Peyer's patch (tissue), 4 donors: ENCODE data around the gene SEC11C.

Experiments used
- CTCF ChIP-seq, 6 experiments: fragments of 450-650 bp in 4 of 6; fragments of 200-600 bp in 2 of 6; sonication (generic) in 1 of 6; IDR thresholded peaks; one replicate each; pipeline ENCODE4 v1.5.1; 2017 to 2019; ENCODE audit warnings: antibody characterized with exemption in 6 of 6, mild to moderate bottlenecking in 3 of 6, moderate library complexity in 1 of 6
- POLR2A ChIP-seq, 2 donors: fragments of 450-650 bp; IDR thresholded peaks; one replicate each; pipeline ENCODE4 v1.5.1; 2017; ENCODE audit warnings: antibody characterized with exemption in 2 of 2, mild to moderate bottlenecking in 2 of 2, moderate library complexity in 2 of 2

GRCh38 chr18:59141294-59142068 lies 1.8 kb downstream of the SEC11C start:
- TF ChIP-seq POLR2A (IDR thresholded peaks at IDR 0.05) (no peak), CTCF (IDR thresholded peaks at IDR 0.05) (no peak)
